H1 (cell line): ENCODE results near the gene NOL9. TPM values are rescaled to one million over a fixed set of nuclear protein-coding genes. Genes with fewer than 3 reads are reported as not detected.

Experiments used
- CTCF ChIA-PET: fragments of 300-600 bp; sonication (Branson Sonifier 250); formaldehyde crosslinking; loops from one replicate; lab custom pipeline; 2021; ENCODE audit not compliant: partially characterized antibody; lab: Charles Lee
- POLR2A ChIA-PET: fragments of 300-600 bp; sonication (Branson Sonifier 250); formaldehyde crosslinking; loops from one replicate; lab custom pipeline; 2021; ENCODE audit warnings: inconsistent platforms; ENCODE audit not compliant: partially characterized antibody; lab: Charles Lee
- DNase-seq, 2 experiments: peaks; one replicate each; pipeline versions ENCODE4 v3.0.0 to v3.0.0-alpha.2; 2010 to 2022; ENCODE audit warnings: low spot score in 2 of 2, low read depth in 1 of 2, mixed read lengths in 1 of 2
- FAIRE-seq: peaks from 2 replicates; lab custom pipeline; 2011; peaks lifted over from hg19 to GRCh38; lab: Jason Lieb, UNC
- H2AFZ ChIP-seq: 2 replicates; pipeline ENCODE4 v1.8.1; 2012; ENCODE audit warnings: low read length, inconsistent platforms
- H2AK5ac ChIP-seq: 2 replicates; pipeline ENCODE4 v1.6.1; 2013; ENCODE audit warnings: low read depth, low read length
- H2BK120ac ChIP-seq: replicated peaks from 2 replicates; pipeline ENCODE3; 2013; ENCODE audit warnings: low read depth, low read length, inconsistent platforms
- H2BK12ac ChIP-seq: 2 replicates; pipeline ENCODE4 v1.6.1; 2013; ENCODE audit warnings: low read depth, low read length
- H2BK15ac ChIP-seq: 2 replicates; pipeline ENCODE4 v1.6.1; 2013; ENCODE audit warnings: low read length
- H2BK20ac ChIP-seq: 2 replicates; pipeline ENCODE4 v1.6.1; 2013; ENCODE audit warnings: low read length
- H2BK5ac ChIP-seq: 2 replicates; pipeline ENCODE4 v1.6.1; 2013; ENCODE audit warnings: low read depth, low read length
- H3K14ac ChIP-seq: 2 replicates; pipeline ENCODE4 v1.6.1; 2013; ENCODE audit warnings: inconsistent platforms; ENCODE audit not compliant: insufficient read length
- H3K18ac ChIP-seq: 2 replicates; pipeline ENCODE4 v1.6.1; 2013; ENCODE audit warnings: low read length; ENCODE audit errors: extremely low read depth
- H3K23ac ChIP-seq: 2 replicates; pipeline ENCODE4 v1.6.1; 2013; ENCODE audit warnings: inconsistent platforms; ENCODE audit not compliant: insufficient read length
- H3K23me2 ChIP-seq: 2 replicates; pipeline ENCODE4 v1.6.1; 2013; ENCODE audit warnings: low read depth, low read length
- H3K27ac ChIP-seq: 2 replicates; pipeline ENCODE4 v1.6.1; 2011; ENCODE audit warnings: low read depth, low read length, inconsistent platforms
- H3K27me3 ChIP-seq, 4 experiments: replicated peaks in 1 of 4; 1 replicate in 1 of 4; 2 replicates in 3 of 4; pipeline versions ENCODE4 v1.6.1 to v1.8.1; 2011 to 2013; ENCODE audit warnings: low read length in 3 of 4, mild to moderate bottlenecking in 3 of 4, inconsistent platforms in 2 of 4, mixed read lengths in 2 of 4, moderate library complexity in 1 of 4; ENCODE audit not compliant: control insufficient read depth in 3 of 4, insufficient read depth in 3 of 4; ENCODE audit errors: extremely low read depth in 1 of 4
- H3K36me3 ChIP-seq, 4 experiments: 2 replicates each; pipeline versions ENCODE4 v1.6.1 to v1.8.1; 2011 to 2013; ENCODE audit warnings: mild to moderate bottlenecking in 4 of 4, low read length in 3 of 4, moderate library complexity in 2 of 4, control low read depth in 1 of 4, inconsistent platforms in 1 of 4; ENCODE audit not compliant: insufficient read depth in 4 of 4, control insufficient read depth in 2 of 4
- H3K4ac ChIP-seq: replicated peaks from 2 replicates; pipeline ENCODE3; 2013; ENCODE audit warnings: low read length, low read depth, mixed read lengths, inconsistent platforms; ENCODE audit not compliant: insufficient read length
- H3K4me1 ChIP-seq, 4 experiments: replicated peaks in 1 of 4; 1 replicate in 1 of 4; 2 replicates in 3 of 4; pipeline versions ENCODE4 v1.6.1 to v1.8.1; 2011 to 2013; ENCODE audit warnings: low read length in 3 of 4, inconsistent platforms in 2 of 4, mixed read lengths in 1 of 4; ENCODE audit not compliant: insufficient read depth in 4 of 4, control insufficient read depth in 3 of 4
- H3K4me2 ChIP-seq, 2 experiments: 2 replicates each; pipeline versions ENCODE4 v1.6.1 to v1.8.1; 2011 to 2013; ENCODE audit warnings: low read depth in 2 of 2, low read length in 2 of 2, control low read depth in 1 of 2, inconsistent platforms in 1 of 2, mild to moderate bottlenecking in 1 of 2; ENCODE audit not compliant: insufficient read depth in 1 of 2
- H3K4me3 ChIP-seq, 4 experiments: fragments of 200-600, 300-600 bp in 1 of 4; sonication (generic), shearing (Covaris generic), sonication (Bioruptor Twin) in 1 of 4; 2 replicates each; pipeline versions ENCODE4 v1.5.1 to v1.8.1; 2011 to 2016; ENCODE audit warnings: low read length in 4 of 4, low read depth in 3 of 4, control low read depth in 2 of 4, inconsistent platforms in 2 of 4, mild to moderate bottlenecking in 2 of 4, mixed read lengths in 1 of 4, moderate library complexity in 1 of 4; ENCODE audit not compliant: insufficient read depth in 2 of 4; ENCODE audit errors: extremely low read depth in 1 of 4
- H3K56ac ChIP-seq: replicated peaks from 2 replicates; pipeline ENCODE3; 2013; ENCODE audit warnings: low read depth, mild to moderate bottlenecking, mixed read lengths, low read length, inconsistent platforms; ENCODE audit not compliant: insufficient read length
- H3K79me1 ChIP-seq: 2 replicates; pipeline ENCODE4 v1.6.1; 2013; ENCODE audit warnings: low read depth, low read length, control low read depth
- H3K79me2 ChIP-seq, 2 experiments: 2 replicates each; pipeline versions ENCODE4 v1.6.1 to v1.8.1; 2012 to 2013; ENCODE audit warnings: low read length in 2 of 2, mild to moderate bottlenecking in 2 of 2, inconsistent platforms in 1 of 2; ENCODE audit not compliant: insufficient read depth in 2 of 2, control insufficient read depth in 1 of 2
- H3K9ac ChIP-seq, 4 experiments: replicated peaks in 1 of 4; 1 replicate in 1 of 4; 2 replicates in 3 of 4; pipeline versions ENCODE4 v1.6.1 to v1.8.1; 2011 to 2013; ENCODE audit warnings: low read depth in 3 of 4, low read length in 3 of 4, control low read depth in 2 of 4, mild to moderate bottlenecking in 2 of 4, moderate library complexity in 2 of 4, inconsistent platforms in 1 of 4; ENCODE audit errors: extremely low read depth in 1 of 4
- H3K9me3 ChIP-seq, 2 experiments: 2 replicates each; pipeline versions ENCODE4 v1.6.1 to v1.8.1; 2012 to 2013; ENCODE audit warnings: mild to moderate bottlenecking in 2 of 2, moderate library complexity in 2 of 2, control low read depth in 1 of 2, inconsistent platforms in 1 of 2, low read depth in 1 of 2, low read length in 1 of 2, mixed read lengths in 1 of 2; ENCODE audit not compliant: insufficient read depth in 2 of 2
- H4K20me1 ChIP-seq, 2 experiments: replicated peaks in 1 of 2; 2 replicates each; pipeline versions ENCODE3 to v1.8.1; 2011 to 2013; ENCODE audit warnings: inconsistent platforms in 2 of 2, low read length in 2 of 2, mild to moderate bottlenecking in 1 of 2; ENCODE audit not compliant: insufficient read depth in 2 of 2, control insufficient read depth in 1 of 2
- H4K5ac ChIP-seq: 2 replicates; pipeline ENCODE4 v1.6.1; 2013; ENCODE audit warnings: low read length, low read depth, mixed read lengths, inconsistent platforms; ENCODE audit not compliant: insufficient read length
- H4K8ac ChIP-seq: 2 replicates; pipeline ENCODE4 v1.8.0; 2013; ENCODE audit warnings: mild to moderate bottlenecking, moderate library complexity, low read length, inconsistent platforms; ENCODE audit not compliant: insufficient read depth; ENCODE audit errors: extremely low read depth
- H4K91ac ChIP-seq: replicated peaks from 2 replicates; pipeline ENCODE3; 2013; ENCODE audit warnings: low read length, mixed read lengths, inconsistent platforms; ENCODE audit not compliant: insufficient read length
- ATF3 ChIP-seq: IDR thresholded peaks from 2 replicates; pipeline ENCODE4 v1.6.1; 2011; ENCODE audit warnings: low read depth, mild to moderate bottlenecking, low read length; ENCODE audit not compliant: insufficient read depth
- CBX8 ChIP-seq: fragments of 300-800, 300-1000 bp; sonication (generic); IDR thresholded peaks from 2 replicates; pipeline ENCODE4 v1.7.1; 2016; ENCODE audit warnings: low read depth, low read length, borderline replicate concordance
- CTCF ChIP-seq, 3 experiments: IDR thresholded peaks; 1 replicate in 2 of 3; 2 replicates in 1 of 3; pipeline versions ENCODE4 v1.5.1 to v1.6.1; 2011; ENCODE audit warnings: low read length in 3 of 3, mild to moderate bottlenecking in 3 of 3, inconsistent platforms in 2 of 3, low read depth in 1 of 3, moderate library complexity in 1 of 3; ENCODE audit not compliant: insufficient read depth in 1 of 3; ENCODE audit errors: control extremely low read depth in 1 of 3
- NANOG ChIP-seq: IDR thresholded peaks from 2 replicates; pipeline ENCODE4 v1.6.1; 2011; ENCODE audit warnings: low read length, low read depth, mild to moderate bottlenecking, inconsistent platforms; ENCODE audit not compliant: insufficient read depth, poor library complexity, severe bottlenecking
- TAF1 ChIP-seq: IDR thresholded peaks from 2 replicates; pipeline ENCODE4 v1.6.1; 2011; ENCODE audit warnings: mild to moderate bottlenecking, low read depth, low read length
- TBP ChIP-seq: IDR thresholded peaks from 2 replicates; pipeline ENCODE4 v1.6.1; 2011; ENCODE audit warnings: low read depth, low read length, improper control_type of control experiment
- TEAD4 ChIP-seq: IDR thresholded peaks from 2 replicates; pipeline ENCODE4 v1.6.1; 2012; ENCODE audit warnings: low read depth, low read length, inconsistent platforms, mixed read lengths
- YY1 ChIP-seq: IDR thresholded peaks from 2 replicates; pipeline ENCODE4 v1.6.1; 2011; ENCODE audit warnings: low read depth, mild to moderate bottlenecking, low read length
- WGBS, 2 experiments: shearing (Covaris generic) in 1 of 2; methylation state at CpG; one replicate each; pipeline versions ENCODE4 v1.1.6 to v1.1.7; 2013 to 2015; ENCODE audit warnings: low lambda C conversion rate in 2 of 2, mixed read lengths in 2 of 2, inconsistent platforms in 1 of 2, low coverage in 1 of 2, missing lambda C conversion rate in 1 of 2; ENCODE audit not compliant: insufficient replicate concordance in 2 of 2, insufficient coverage in 1 of 2, insufficient read length in 1 of 2; ENCODE audit errors: extremely low coverage in 1 of 2, missing lambda C conversion rate in 1 of 2; 5-methylcytosine and 5-hydroxymethylcytosine counted together
- polyA plus RNA-seq, 7 experiments: library from polyadenylated mRNA; depleted of rRNA in 3 of 7; stranded (reverse) in 5 of 7; unstranded in 2 of 7; fragments of >200 nt in 5 of 7; fragments of 200-250 nt in 2 of 7; gene quantifications; 1 replicate in 5 of 7; 2 replicates in 1 of 7; 4 replicates in 1 of 7; pipeline versions ENCODE4 v1.2.1 to v1.2.3, GENCODE V29; 2011 to 2013; ENCODE audit warnings: missing spikeins in 2 of 7, mixed read lengths in 2 of 7
- total RNA-seq: library from RNA; stranded (reverse); fragmentation: NEBNext Ultra II Directional; extraction: Animal tissue kit (Norgen Biotek cat#: 25700); gene quantifications from 2 replicates; pipeline ENCODE4 v1.2.1, GENCODE V29; 2021

The NOL9 gene
- total and polyA plus RNA-seq, 2 of the 8 experiments (the other 6 are each of a cell fraction or from before 2014, with no cell fraction given): 17.1 to 38.1 TPM

GRCh38 chr1:6602669-6603237, 48.4 kb upstream of the NOL9 start, which contains the start of gene KLHL21:
TSS of gene KLHL21 (minus strand) at chr1:6602869. CDS start at chr1:6602817, 52 bp downstream.
- H4K8ac ChIP-seq: peak within 1 kb of the TSS; percentile 93
- peak within 1 kb of the TSS; percentile 98 for H3K4ac ChIP-seq
- DNase-seq: peak in 1 of 2 experiments; percentile 79
- peak within 1 kb of the TSS; percentile 97 for H3K18ac ChIP-seq
- peak within 1 kb of the TSS; percentile 88; the same call in 1 of the 2 replicates for H2AK5ac ChIP-seq
- no peak within 1 kb of the TSS for H2BK20ac ChIP-seq
- H4K20me1 ChIP-seq: peaks cover 17 to 26% of the 10 kb centered on the region in 2 experiments
- peak within 1 kb of the TSS; percentile 94 for H4K91ac ChIP-seq
- H3K23me2 ChIP-seq: peaks cover 18% of the 10 kb centered on the region
- no peak within 1 kb of the TSS for H2BK120ac ChIP-seq
- peak within 1 kb of the TSS; percentile 63 for H4K5ac ChIP-seq
- H3K9me3 ChIP-seq: no peaks in the 10 kb centered on the region
- peak within 1 kb of the TSS; percentile 25; the same call in 1 of the 2 replicates for H2AFZ ChIP-seq
- H3K4me1 ChIP-seq: peaks cover 2 to 13% (median 9%) of the 10 kb centered on the region in 4 experiments
- FAIRE-seq: no peak
- H3K27ac ChIP-seq: peak within 1 kb of the TSS; percentile 60
- H3K14ac ChIP-seq: peak within 1 kb of the TSS; percentile 42
- peaks cover 8 to 11% (median 9%) of the 10 kb centered on the region in 4 experiments; a peak in 7 of 8 replicates for H3K36me3 ChIP-seq
- peak within 1 kb of the TSS; percentile 99 for H2BK12ac ChIP-seq
- H2BK5ac ChIP-seq: peak within 1 kb of the TSS; percentile 93
- H3K56ac ChIP-seq: peak within 1 kb of the TSS; percentile 82
- 1% methylated on average over 37 of the region's 84 CpGs; no CpG with 5 or more reads in 1 of the 2 experiments for WGBS, 2 experiments
- H3K23ac ChIP-seq: no peak within 1 kb of the TSS
- CTCF ChIA-PET: interaction anchor here (1.2 to 3.3 kb wide), 8 partner anchors 7 to 62 kb away, joined by 3 to 16 read pairs (median 5); partner anchors contain the start of gene TAS1R1
- H3K4me2 ChIP-seq: peak within 1 kb of the TSS; percentile 91 to 94
- POLR2A ChIA-PET: interaction anchor here (0.6 to 10.8 kb wide), 24 partner anchors 8 to 815 kb away, joined by 3 to 196 read pairs (median 4); partner anchors contain the start of genes NOL9, PHF13, TAS1R1 and THAP3
- peaks cover 22 to 42% of the 10 kb centered on the region in 2 experiments; a peak in 3 of 4 replicates for H3K79me2 ChIP-seq
- H3K79me1 ChIP-seq: peaks cover 21% of the 10 kb centered on the region
- H3K27me3 ChIP-seq: no peaks in the 10 kb centered on the region; a peak in 1 of 7 replicates
- H3K9ac ChIP-seq: peak within 1 kb of the TSS; percentile 77 to 91 (median 82)
- H3K4me3 ChIP-seq: peak within 1 kb of the TSS; percentile 75 to 92 (median 86)
- peak within 1 kb of the TSS; percentile 92; the same call in 1 of the 2 replicates for H2BK15ac ChIP-seq
- no peak for TF ChIP-seq NANOG
- TF ChIP-seq TEAD4: 0 out of 2 replicates have a peak, but pooled peaks have one; percentile 15
- TF ChIP-seq CBX8: no peak
- no peak for TF ChIP-seq ATF3
- 0 out of 2 replicates have a peak, but pooled peaks have one; percentile 5 for TF ChIP-seq YY1
- peak in 1 of 3 experiments; percentile 0; a peak in 1 of 4 replicates for TF ChIP-seq CTCF (IDR thresholded peaks at IDR 0.05; ENCODE audit: control extremely low read depth in 1 of 3, insufficient read depth in 1 of 3, low read depth in 1 of 3, low read length in 3 of 3)
- TF ChIP-seq TBP: peak; percentile 73; the same call in 1 of the 2 replicates
- peak; percentile 66 for TF ChIP-seq TAF1
